ENCODE data around the gene MEIG1.
A peak's percentile ranks its signal among the peaks of the same experiment; 100 is the strongest.
"Not testable (repeated sequence)": the region's sequence is repeated elsewhere in the genome, so short reads cannot be mapped to it uniquely, and the experiment has no call there.

The MEIG1 gene

GRCh38 chr10:14954934-14955333 is 4.3 kb upstream of the MEIG1 start:
- no peaks in the 10 kb centered on the region for H3K36me3 ChIP-seq (ENCODE audit: insufficient read depth, low read length)
- H2AFZ ChIP-seq (ENCODE audit: low read length, unreplicated experiment) = peak overlapping the region; percentile 91
- H3K27me3 ChIP-seq (ENCODE audit: insufficient read depth, low read length) = no peaks in the 10 kb centered on the region
- H3K4me3 ChIP-seq (ENCODE audit: low read depth, low read length) = peak overlapping the region; percentile 88
- H3K27ac ChIP-seq (ENCODE audit: low read depth, low read length) = peak overlapping the region; percentile 87
- H3K4me1 ChIP-seq (ENCODE audit: control insufficient read depth, insufficient read depth, low read length, unreplicated experiment) = peaks cover 17% of the 10 kb centered on the region
- peaks cover 31% of the 10 kb centered on the region for H3K79me2 ChIP-seq (ENCODE audit: control insufficient read depth, insufficient read depth, low read length, unreplicated experiment)

- Histone ChIP-seq H3K79me2 (ENCODE audit: control insufficient read depth, insufficient read depth, low read length, unreplicated experiment) (no peaks in the 10 kb centered on the region), H3K27ac (ENCODE audit: low read depth, low read length) (peak overlapping the region; percentile 91; the same call in 1 of the 2 replicates), H3K36me3 (ENCODE audit: insufficient read depth, low read length) (no peaks in the 10 kb centered on the region), H3K27me3 (ENCODE audit: insufficient read depth, low read length) (no peaks in the 10 kb centered on the region), H3K4me3 (ENCODE audit: low read depth, low read length) (peak overlapping the region; percentile 94), H2AFZ (ENCODE audit: low read length, unreplicated experiment) (peak overlapping the region; percentile 99), H3K4me1 (ENCODE audit: control insufficient read depth, insufficient read depth, low read length, unreplicated experiment) (peaks cover 6% of the 10 kb centered on the region)
These were observed 342 bp upstream of the MEIG1 start for GRCh38 chr10:14958872-14959220.

GRCh38 chr10:14967897-14968296 is 8.7 kb downstream of the MEIG1 start:
- Histone ChIP-seq H3K4me3 (ENCODE audit: low read depth, low read length) (no peak overlapping the region), H2AFZ (ENCODE audit: low read length, unreplicated experiment) (no peak overlapping the region), H3K79me2 (ENCODE audit: control insufficient read depth, insufficient read depth, low read length, unreplicated experiment) (no peaks in the 10 kb centered on the region), H3K4me1 (ENCODE audit: control insufficient read depth, insufficient read depth, low read length, unreplicated experiment) (no peaks in the 10 kb centered on the region), H3K27ac (ENCODE audit: low read depth, low read length) (no peak overlapping the region), H3K36me3 (ENCODE audit: insufficient read depth, low read length) (no peaks in the 10 kb centered on the region), H3K27me3 (ENCODE audit: insufficient read depth, low read length) (no peaks in the 10 kb centered on the region)

GRCh38 chr10:14971867-14972448 is 12.8 kb downstream of the MEIG1 start:
- H3K27ac ChIP-seq (ENCODE audit: low read depth, low read length) = no peak overlapping the region
- no peak overlapping the region for H3K4me3 ChIP-seq (ENCODE audit: low read depth, low read length)
- H3K27me3 ChIP-seq (ENCODE audit: insufficient read depth, low read length) = no peaks in the 10 kb centered on the region
- H3K36me3 ChIP-seq (ENCODE audit: insufficient read depth, low read length) = no peaks in the 10 kb centered on the region
- no peak overlapping the region for H2AFZ ChIP-seq (ENCODE audit: low read length, unreplicated experiment)
- no peaks in the 10 kb centered on the region for H3K79me2 ChIP-seq (ENCODE audit: control insufficient read depth, insufficient read depth, low read length, unreplicated experiment)
- no peaks in the 10 kb centered on the region for H3K4me1 ChIP-seq (ENCODE audit: control insufficient read depth, insufficient read depth, low read length, unreplicated experiment)

GRCh38 chr10:14974153-14974998 is 15.2 kb downstream of the MEIG1 start:
- H3K4me1 ChIP-seq (ENCODE audit: control insufficient read depth, insufficient read depth, low read length, unreplicated experiment); H3K4me3 ChIP-seq (ENCODE audit: low read depth, low read length); H3K36me3 ChIP-seq (ENCODE audit: insufficient read depth, low read length); H3K79me2 ChIP-seq (ENCODE audit: control insufficient read depth, insufficient read depth, low read length, unreplicated experiment); H3K27ac ChIP-seq (ENCODE audit: low read depth, low read length); H2AFZ ChIP-seq (ENCODE audit: low read length, unreplicated experiment); H3K27me3 ChIP-seq (ENCODE audit: insufficient read depth, low read length): not testable (repeated sequence)

GRCh38 chr10:14975672-14976273 is 16.6 kb downstream of the MEIG1 start:
- Histone ChIP-seq H3K27me3 (ENCODE audit: insufficient read depth, low read length) (no peaks in the 10 kb centered on the region), H3K4me1 (ENCODE audit: control insufficient read depth, insufficient read depth, low read length, unreplicated experiment) (no peaks in the 10 kb centered on the region), H3K79me2 (ENCODE audit: control insufficient read depth, insufficient read depth, low read length, unreplicated experiment) (no peaks in the 10 kb centered on the region), H2AFZ (ENCODE audit: low read length, unreplicated experiment) (no peak overlapping the region), H3K36me3 (ENCODE audit: insufficient read depth, low read length) (peaks cover 4% of the 10 kb centered on the region; the same call in 1 of the 2 replicates), H3K27ac (ENCODE audit: low read depth, low read length) (no peak overlapping the region), H3K4me3 (ENCODE audit: low read depth, low read length) (no peak overlapping the region)

- H3K79me2 ChIP-seq (ENCODE audit: control insufficient read depth, insufficient read depth, low read length, unreplicated experiment) = no peaks in the 10 kb centered on the region
- no peaks in the 10 kb centered on the region for H3K4me1 ChIP-seq (ENCODE audit: control insufficient read depth, insufficient read depth, low read length, unreplicated experiment)
- no peak overlapping the region for H2AFZ ChIP-seq (ENCODE audit: low read length, unreplicated experiment)
These were observed 23.6 kb downstream of the MEIG1 start for GRCh38 chr10:14982744-14983143.

GRCh38 chr10:14989552-14989951 is 30.4 kb downstream of the MEIG1 start:
- not testable (repeated sequence) for H3K79me2 ChIP-seq (ENCODE audit: control insufficient read depth, insufficient read depth, low read length, unreplicated experiment); H3K4me1 ChIP-seq (ENCODE audit: control insufficient read depth, insufficient read depth, low read length, unreplicated experiment)

More at GRCh38 chr10:14982744-14983143, 23.6 kb downstream of the MEIG1 start:
- Histone ChIP-seq H3K27ac (ENCODE audit: low read depth, low read length) (no peak overlapping the region), H3K27me3 (ENCODE audit: insufficient read depth, low read length) (no peaks in the 10 kb centered on the region), H3K4me3 (ENCODE audit: low read depth, low read length) (no peak overlapping the region), H3K36me3 (ENCODE audit: insufficient read depth, low read length) (peaks cover 4% of the 10 kb centered on the region; the same call in 1 of the 2 replicates)

GRCh38 chr10:14991035-14991749 is 32.0 kb downstream of the MEIG1 start:
- H3K27me3 ChIP-seq (ENCODE audit: insufficient read depth, low read length); H2AFZ ChIP-seq (ENCODE audit: low read length, unreplicated experiment); H3K4me3 ChIP-seq (ENCODE audit: low read depth, low read length); H3K79me2 ChIP-seq (ENCODE audit: control insufficient read depth, insufficient read depth, low read length, unreplicated experiment); H3K27ac ChIP-seq (ENCODE audit: low read depth, low read length); H3K4me1 ChIP-seq (ENCODE audit: control insufficient read depth, insufficient read depth, low read length, unreplicated experiment); H3K36me3 ChIP-seq (ENCODE audit: insufficient read depth, low read length): not testable (repeated sequence)

More at GRCh38 chr10:14989552-14989951, 30.4 kb downstream of the MEIG1 start:
- H3K27me3 ChIP-seq (ENCODE audit: insufficient read depth, low read length); H2AFZ ChIP-seq (ENCODE audit: low read length, unreplicated experiment); H3K4me3 ChIP-seq (ENCODE audit: low read depth, low read length); H3K27ac ChIP-seq (ENCODE audit: low read depth, low read length); H3K36me3 ChIP-seq (ENCODE audit: insufficient read depth, low read length): not testable (repeated sequence)

GRCh38 chr10:14992336-14992735 is 33.1 kb downstream of the MEIG1 start:
- not testable (repeated sequence) for H3K27me3 ChIP-seq (ENCODE audit: insufficient read depth, low read length); H3K79me2 ChIP-seq (ENCODE audit: control insufficient read depth, insufficient read depth, low read length, unreplicated experiment); H3K4me1 ChIP-seq (ENCODE audit: control insufficient read depth, insufficient read depth, low read length, unreplicated experiment); H3K36me3 ChIP-seq (ENCODE audit: insufficient read depth, low read length); H3K4me3 ChIP-seq (ENCODE audit: low read depth, low read length); H3K27ac ChIP-seq (ENCODE audit: low read depth, low read length); H2AFZ ChIP-seq (ENCODE audit: low read length, unreplicated experiment)

Data from ACC112 (cell line).